Measurements from ENCODE around the gene NISCH. TPM values are rescaled to one million over a fixed set of nuclear protein-coding genes. Genes with fewer than 3 reads are reported as not detected.
A peak's percentile ranks its signal among the peaks of the same experiment; 100 is the strongest.

NISCH gene
- total RNA-seq, 1 experiment from 2014 or later = 104 TPM

DNA sequence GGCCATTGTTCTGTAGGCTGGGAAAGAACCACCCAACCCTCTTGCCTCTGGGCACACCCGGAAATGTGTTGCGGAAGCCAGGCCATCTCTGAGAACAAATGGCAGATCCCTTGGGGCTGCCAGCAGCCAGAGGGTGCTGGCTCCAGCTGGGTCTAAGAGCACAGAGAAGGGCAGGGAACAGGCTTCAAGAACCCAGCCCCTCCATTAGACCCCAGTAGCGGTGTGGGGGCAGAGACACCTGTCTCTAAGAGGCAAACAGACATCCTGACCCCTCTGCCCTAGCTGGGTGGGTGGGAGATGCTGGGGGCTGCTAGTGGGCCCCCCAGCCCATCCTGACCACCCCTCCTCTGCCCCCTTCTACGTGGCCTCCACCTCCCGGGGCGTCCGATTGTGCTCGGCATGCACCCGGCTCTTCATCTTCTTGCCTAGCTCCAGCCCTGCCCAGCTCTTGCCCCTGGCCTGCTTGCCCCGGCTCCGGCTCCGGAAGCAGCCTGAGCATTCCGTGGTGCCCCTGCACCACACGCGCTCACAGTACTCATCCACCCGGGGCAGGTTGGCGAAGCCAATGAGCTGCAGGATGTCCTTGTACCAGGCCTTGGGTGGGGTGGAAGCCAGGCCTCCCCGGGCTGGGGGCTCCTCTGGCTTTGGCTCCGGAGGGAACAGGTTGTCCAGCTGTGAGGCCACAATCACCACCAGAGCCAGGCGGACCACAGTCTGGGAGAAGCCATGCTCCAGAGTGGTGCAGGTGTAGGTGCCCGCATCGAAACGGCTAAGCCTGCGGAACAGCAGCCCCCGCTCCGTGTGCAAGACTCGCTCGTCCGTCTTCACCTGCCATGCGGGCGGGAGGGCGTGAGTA is 19.9 kb upstream of the NISCH start:
- no peaks in the 10 kb centered on the region; the same call in 1 of the 2 replicates for H3K27me3 Mint-ChIP-seq (ENCODE audit: low read depth)
- H2AFZ ChIP-seq (ENCODE audit: low read length) = no peak overlapping the region
- no peaks in the 10 kb centered on the region for H3K27me3 ChIP-seq (ENCODE audit: insufficient read depth, low read length)
- peak overlapping the region in 1 of 3 experiments; percentile 35; a peak in 1 of 7 replicates for H3K27ac Mint-ChIP-seq
- no peak overlapping the region for H2BK5ac ChIP-seq (ENCODE audit: insufficient read length, low read length)
- no peak overlapping the region for H3K9ac ChIP-seq (ENCODE audit: extremely low read depth, insufficient read length, low read length)
- no peak overlapping the region for H2BK15ac ChIP-seq (ENCODE audit: low read depth, low read length)
- H4K91ac ChIP-seq (ENCODE audit: insufficient read length, low read depth, low read length) = no peak overlapping the region
- H3K79me2 ChIP-seq (ENCODE audit: insufficient read depth, low read length) = no peaks in the 10 kb centered on the region
- H2BK20ac ChIP-seq (ENCODE audit: low read depth, low read length, poor library complexity, severe bottlenecking) = no peak overlapping the region
- H3K23me2 ChIP-seq (ENCODE audit: insufficient read length, low read depth, low read length, poor library complexity, severe bottlenecking) = no peaks in the 10 kb centered on the region
- H3K79me1 ChIP-seq (ENCODE audit: insufficient read depth, low read depth, low read length, poor library complexity, severe bottlenecking) = no peaks in the 10 kb centered on the region
- H3K56ac ChIP-seq (ENCODE audit: insufficient read length, low read depth, low read length) = no peak overlapping the region
- peaks cover 14 to 22% of the 10 kb centered on the region in 2 experiments for H3K4me1 Mint-ChIP-seq
- H3K14ac ChIP-seq (ENCODE audit: insufficient read depth, low read length) = no peak overlapping the region; the same call in 1 of the 2 replicates
- no peaks in the 10 kb centered on the region for H3K36me3 Mint-ChIP-seq (ENCODE audit: insufficient read depth in 1 of 3, low read depth in 3 of 3)
- H4K5ac ChIP-seq (ENCODE audit: insufficient read length, low read depth, low read length) = no peak overlapping the region
- H2AK5ac ChIP-seq (ENCODE audit: insufficient read length, low read length) = no peak overlapping the region
- no peak overlapping the region for H3K4me3 Mint-ChIP-seq
- H3K9me3 ChIP-seq (ENCODE audit: control insufficient read depth, low read depth, low read length) = no peaks in the 10 kb centered on the region
- H2BK120ac ChIP-seq (ENCODE audit: low read depth, low read length, poor library complexity, severe bottlenecking) = no peak overlapping the region
- H3K4me1 ChIP-seq (ENCODE audit: insufficient read depth, low read length) = no peaks in the 10 kb centered on the region
- H4K8ac ChIP-seq (replicated peaks; ENCODE audit: insufficient read length, low read depth, low read length) = no peak overlapping the region
- TF ChIP-seq, protein P1, sequence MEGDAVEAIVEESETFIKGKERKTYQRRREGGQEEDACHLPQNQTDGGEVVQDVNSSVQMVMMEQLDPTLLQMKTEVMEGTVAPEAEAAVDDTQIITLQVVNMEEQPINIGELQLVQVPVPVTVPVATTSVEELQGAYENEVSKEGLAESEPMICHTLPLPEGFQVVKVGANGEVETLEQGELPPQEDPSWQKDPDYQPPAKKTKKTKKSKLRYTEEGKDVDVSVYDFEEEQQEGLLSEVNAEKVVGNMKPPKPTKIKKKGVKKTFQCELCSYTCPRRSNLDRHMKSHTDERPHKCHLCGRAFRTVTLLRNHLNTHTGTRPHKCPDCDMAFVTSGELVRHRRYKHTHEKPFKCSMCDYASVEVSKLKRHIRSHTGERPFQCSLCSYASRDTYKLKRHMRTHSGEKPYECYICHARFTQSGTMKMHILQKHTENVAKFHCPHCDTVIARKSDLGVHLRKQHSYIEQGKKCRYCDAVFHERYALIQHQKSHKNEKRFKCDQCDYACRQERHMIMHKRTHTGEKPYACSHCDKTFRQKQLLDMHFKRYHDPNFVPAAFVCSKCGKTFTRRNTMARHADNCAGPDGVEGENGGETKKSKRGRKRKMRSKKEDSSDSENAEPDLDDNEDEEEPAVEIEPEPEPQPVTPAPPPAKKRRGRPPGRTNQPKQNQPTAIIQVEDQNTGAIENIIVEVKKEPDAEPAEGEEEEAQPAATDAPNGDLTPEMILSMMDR (conservative IDR thresholded peaks at IDR 0.05) = no peak
- no peak overlapping the region for H3K4me2 ChIP-seq (ENCODE audit: insufficient read depth, insufficient read length, low read length)
- no peak overlapping the region for H3K27ac ChIP-seq (ENCODE audit: insufficient read length, low read depth, low read length)
- no peak overlapping the region for H2BK12ac ChIP-seq (ENCODE audit: insufficient read length, low read depth, low read length)
- no peaks in the 10 kb centered on the region for H4K20me1 ChIP-seq (ENCODE audit: control insufficient read depth, insufficient read depth, insufficient read length)
- no peak overlapping the region for H3K18ac ChIP-seq (ENCODE audit: insufficient read length, low read depth, low read length)
- peak; percentile 23 for DNase-seq
- H3K23ac ChIP-seq (ENCODE audit: insufficient read length, low read depth, low read length) = no peak overlapping the region
- no peaks in the 10 kb centered on the region for H3K9me3 Mint-ChIP-seq
- no CpG with 5 or more reads among the region's 32 CpGs for WGBS (ENCODE audit: extremely low coverage, insufficient read length, low lambda C conversion rate)
- H3T11ph ChIP-seq (ENCODE audit: low read length) = no peak overlapping the region
- no peak overlapping the region for H3K4ac ChIP-seq (ENCODE audit: low read depth, low read length)

Data from H9 (cell line).